HG03520 (cell line): ENCODE results near the gene UNC13B.

Source experiments
- ATAC-seq: cut with Tn5 transposase; IDR thresholded peaks from one replicate; pipeline ENCODE4 v1.9.1; 2021; ENCODE audit warnings: mild to moderate bottlenecking, moderate library complexity; ENCODE audit not compliant: unreplicated experiment

UNC13B gene

GRCh38 chr9:35415402-35416097 lies 253.7 kb downstream of the UNC13B start:
- no peak for ATAC-seq

DNA sequence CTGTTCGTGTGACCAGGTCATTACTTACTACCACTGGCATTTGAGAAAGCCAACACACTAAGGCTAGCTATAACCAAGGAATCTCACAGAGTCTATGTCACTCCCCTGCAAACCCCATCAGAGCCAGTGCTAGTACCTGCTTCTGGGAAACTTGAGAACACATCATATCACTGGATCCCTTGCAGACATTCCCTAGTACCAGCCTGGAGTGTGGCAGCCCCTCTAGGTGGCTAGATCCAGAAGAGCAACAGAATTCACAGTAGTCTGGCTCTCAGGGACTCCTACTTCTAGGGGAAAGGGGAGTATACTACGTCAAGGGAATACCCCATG lies 254.3 kb downstream of the UNC13B start:
- no peak for ATAC-seq

- no peak for ATAC-seq
These were observed 260.5 kb downstream of the UNC13B start for GRCh38 chr9:35422346-35422745.

DNA sequence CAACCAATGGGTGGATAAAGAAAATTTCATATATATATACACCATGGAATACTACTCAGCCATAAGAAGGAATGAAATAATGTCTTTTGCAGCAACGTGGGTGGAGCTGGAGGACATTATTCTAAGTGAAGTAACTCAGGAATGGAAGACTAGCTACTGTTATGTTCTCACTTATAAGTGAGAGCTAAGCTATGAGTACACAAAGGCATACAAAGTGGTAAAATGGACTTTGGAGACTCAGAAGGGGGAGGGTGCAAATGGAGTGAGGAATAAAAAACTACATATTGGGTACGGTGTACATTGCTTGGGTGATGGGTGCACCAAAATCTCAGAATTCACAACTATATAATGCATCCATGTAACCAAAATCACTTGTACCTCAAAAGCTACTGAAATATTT lies 260.9 kb downstream of the UNC13B start:
- no peak for ATAC-seq

DNA sequence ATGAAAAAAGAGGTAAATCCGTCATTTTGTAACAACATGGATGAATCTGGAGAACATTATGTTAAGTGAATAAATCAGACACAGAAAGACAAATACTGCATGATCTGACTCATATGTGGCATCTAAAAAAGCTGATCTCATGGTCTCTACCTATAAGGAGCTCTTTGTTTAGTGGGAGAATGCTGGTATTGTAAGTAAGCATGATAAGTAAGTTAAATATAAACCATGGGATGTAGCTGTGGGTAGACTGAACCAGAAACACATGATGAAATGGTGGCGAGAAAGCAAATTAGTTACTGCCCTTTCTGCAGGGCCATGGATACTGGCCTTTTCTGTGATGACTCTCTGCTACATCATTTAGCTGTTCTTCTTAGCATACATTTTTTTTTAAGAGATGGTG lies 261.7 kb downstream of the UNC13B start:
- no peak for ATAC-seq

DNA sequence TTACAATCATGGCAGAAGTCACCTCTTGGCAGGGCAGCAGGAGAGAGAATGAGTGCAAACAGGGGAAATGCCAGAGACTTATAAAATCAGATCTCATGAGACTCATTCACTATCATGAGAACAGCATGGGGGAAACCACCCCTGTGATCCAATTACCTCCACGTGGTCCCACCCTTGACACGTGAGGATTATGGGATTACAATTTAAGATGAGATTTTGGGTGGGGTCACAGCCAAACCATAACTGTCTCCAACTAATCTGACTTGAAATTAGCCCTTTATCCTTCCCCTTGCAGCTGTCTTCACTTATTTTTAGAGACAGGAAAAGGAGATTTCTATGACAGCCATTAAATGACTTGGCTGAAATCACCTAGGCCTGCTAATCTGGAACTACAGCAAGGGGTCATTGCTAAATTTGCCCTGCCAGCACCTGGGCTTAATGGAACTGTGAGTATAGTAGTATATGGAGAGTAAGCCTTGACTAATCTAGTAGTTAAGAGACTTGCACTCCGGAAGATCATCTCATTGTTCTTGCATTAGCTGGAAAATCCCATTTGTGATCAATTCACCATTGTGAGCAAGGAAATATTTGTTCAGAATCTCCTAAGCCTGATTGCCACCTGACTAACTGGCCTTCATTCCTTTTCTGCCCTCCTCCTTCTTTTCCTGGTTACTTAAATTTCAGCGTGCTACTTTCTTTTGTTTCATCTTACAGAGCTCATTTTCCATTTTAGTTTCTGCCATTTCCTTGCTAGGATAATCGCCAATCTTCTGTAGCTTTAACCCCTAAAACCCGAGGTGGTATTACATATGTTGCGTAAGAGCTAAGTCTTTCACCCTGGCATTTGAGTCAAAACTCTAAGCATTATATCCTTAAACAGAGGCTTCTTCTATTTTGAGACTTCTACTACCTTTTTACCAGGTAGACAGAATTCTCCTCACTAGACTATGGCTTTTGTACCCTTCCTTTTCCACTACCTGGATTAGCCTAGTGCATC lies 262.8 kb downstream of the UNC13B start:
- no peak for ATAC-seq

- ATAC-seq = no peak
These were observed 264.8 kb downstream of the UNC13B start for GRCh38 chr9:35426627-35427026.

DNA sequence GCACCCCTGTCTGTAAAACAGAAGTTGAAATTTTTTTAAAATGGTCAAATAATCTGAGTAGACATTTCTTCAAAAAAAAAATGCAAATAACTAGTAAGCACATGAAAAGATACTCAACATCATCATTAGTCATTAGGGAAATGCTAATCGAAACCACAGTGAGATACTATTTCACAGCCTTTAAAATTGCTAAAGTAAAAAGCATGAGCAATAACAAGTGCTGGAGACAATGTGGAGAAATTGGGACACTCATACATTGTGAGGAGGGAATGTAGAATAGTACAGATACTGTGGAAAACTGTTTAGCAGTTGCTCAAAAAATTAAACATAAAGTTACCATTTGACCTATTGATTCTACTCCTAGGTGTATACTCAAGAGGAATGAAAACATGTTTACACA lies 269.7 kb downstream of the UNC13B start:
- no peak for ATAC-seq

- ATAC-seq = no peak
These were observed 270.3 kb downstream of the UNC13B start for GRCh38 chr9:35432076-35432475.

DNA sequence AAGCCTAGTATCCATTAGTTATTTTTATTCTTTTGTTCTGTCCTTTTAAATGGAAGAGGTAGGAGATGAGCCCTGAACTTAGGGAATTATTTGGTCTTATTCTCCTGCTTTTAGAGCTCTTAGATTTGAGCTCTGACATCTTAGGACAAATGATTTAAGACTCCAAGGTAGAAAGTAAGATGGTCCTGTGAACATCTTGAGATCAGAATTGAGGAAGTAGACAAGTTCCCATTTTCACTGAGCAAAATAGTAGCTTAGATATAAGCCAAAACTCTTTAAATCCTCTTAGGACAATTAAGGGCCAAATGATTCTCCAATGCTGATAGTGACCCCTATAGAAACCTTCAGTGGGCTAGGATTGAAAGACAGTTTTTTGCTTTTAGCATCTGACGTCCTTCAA lies 275.1 kb downstream of the UNC13B start:
- ATAC-seq = no peak

DNA sequence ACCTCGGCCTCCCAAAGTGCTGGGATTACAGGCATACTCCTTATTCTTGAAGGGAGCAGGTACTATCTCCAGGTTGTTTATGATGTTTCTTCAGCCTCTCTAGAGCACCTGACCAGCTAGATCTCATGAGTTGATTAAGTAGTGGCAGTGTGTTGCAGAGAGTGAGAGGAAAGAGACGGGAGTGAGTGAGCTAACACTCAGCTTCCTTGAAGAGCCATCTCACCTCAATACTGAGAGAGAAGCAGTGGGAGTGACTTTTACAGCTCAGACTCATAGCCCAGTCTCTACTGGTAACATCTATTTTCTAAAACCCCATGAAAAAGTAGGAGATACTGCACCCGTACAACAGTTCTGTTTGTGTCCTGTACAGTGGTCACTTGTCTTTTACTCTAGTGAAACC lies 284.2 kb downstream of the UNC13B start:
- no peak for ATAC-seq

DNA sequence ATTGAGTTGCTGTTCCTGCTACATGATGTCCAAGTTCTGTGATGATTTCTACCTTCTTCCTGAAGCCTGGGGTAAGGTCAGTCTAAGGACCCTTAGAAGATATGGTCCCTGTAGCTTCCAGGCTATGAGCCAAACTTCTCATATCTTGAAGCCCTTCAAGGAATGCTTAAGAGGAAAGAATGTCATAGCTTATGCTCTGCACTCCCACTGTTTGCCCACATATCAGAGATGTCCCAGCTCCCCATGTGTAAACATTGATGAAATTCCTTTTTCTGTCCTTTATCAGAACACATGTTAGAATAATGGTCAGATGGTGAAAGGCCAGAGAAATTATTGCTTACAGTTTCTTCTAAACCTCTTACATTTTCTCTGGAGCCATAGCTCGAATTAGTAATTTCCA lies 286.7 kb downstream of the UNC13B start:
- no peak for ATAC-seq

DNA sequence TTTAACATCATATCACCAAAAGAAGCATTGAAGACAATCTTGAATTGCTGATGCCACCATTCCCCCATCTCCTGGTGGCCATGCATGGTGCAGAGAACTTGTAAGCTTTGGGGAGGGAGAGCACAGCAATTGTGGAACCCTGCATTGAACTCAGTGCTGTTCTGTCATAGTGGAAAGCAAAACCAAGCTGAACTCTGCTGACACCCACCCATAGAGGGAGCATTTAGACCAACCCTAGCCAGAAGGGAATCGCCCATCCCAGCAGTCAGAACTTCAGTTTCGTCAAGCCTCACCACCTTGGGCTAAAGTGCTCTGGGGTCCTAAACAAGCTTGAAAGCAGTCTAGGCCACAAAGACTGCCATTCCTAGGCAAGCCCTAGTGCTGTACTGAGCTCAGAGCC lies 290.7 kb downstream of the UNC13B start:
- ATAC-seq = no peak

GRCh38 chr9:35453786-35454185 lies 292.0 kb downstream of the UNC13B start:
- ATAC-seq = no peak
